ENCODE data around the gene GLRX5.

DNA sequence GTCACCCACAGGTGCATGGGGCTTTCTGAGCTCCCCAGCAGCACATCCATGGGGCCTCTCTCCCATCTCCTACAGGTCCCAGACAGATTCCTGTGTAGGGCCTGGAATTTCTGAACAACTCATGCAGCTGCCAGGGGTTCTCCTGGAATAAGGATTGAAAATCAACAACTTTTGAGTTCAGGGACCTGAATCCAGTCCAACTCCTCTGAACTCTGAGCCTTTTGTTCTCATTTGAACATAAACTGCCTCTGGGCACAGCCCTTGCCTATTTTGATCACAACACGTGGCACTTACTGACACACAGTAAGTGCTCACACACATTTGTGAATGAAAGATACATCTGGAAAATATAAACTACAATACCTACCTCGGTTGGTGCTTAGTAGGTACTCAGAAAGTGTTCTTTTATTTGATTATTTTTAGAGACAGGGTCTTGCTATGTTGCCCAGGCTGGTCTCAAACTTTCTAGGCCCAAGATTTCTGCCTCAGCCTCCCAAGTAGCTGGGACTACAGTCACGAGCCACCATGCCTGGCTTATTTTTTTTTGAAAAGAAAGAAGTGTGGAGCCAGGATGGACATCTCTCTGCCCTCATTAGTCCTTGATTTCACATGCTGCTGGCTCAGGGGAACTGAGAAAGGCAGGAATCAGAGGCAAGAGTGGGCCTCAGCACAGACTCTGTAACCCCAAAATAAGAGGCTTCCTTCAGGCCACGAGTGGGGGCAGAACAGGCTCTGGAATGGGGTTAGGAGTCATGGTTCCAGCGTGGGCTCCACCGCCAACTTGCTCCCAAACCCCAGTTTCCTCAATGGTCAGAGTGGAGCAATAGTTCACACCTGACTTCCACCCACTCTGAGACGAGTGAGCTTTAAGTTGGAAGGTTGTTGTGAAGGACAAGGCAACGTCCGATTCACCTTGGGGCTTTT is 45.4 kb upstream of the GLRX5 start:
- TF ChIP-seq, protein P1, sequence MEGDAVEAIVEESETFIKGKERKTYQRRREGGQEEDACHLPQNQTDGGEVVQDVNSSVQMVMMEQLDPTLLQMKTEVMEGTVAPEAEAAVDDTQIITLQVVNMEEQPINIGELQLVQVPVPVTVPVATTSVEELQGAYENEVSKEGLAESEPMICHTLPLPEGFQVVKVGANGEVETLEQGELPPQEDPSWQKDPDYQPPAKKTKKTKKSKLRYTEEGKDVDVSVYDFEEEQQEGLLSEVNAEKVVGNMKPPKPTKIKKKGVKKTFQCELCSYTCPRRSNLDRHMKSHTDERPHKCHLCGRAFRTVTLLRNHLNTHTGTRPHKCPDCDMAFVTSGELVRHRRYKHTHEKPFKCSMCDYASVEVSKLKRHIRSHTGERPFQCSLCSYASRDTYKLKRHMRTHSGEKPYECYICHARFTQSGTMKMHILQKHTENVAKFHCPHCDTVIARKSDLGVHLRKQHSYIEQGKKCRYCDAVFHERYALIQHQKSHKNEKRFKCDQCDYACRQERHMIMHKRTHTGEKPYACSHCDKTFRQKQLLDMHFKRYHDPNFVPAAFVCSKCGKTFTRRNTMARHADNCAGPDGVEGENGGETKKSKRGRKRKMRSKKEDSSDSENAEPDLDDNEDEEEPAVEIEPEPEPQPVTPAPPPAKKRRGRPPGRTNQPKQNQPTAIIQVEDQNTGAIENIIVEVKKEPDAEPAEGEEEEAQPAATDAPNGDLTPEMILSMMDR (IDR thresholded peaks at IDR 0.05): no peak
- TF ChIP-seq POLR2A (IDR thresholded peaks at IDR 0.05) (no peak), EP300 (IDR thresholded peaks at IDR 0.05) (no peak), POLR2AphosphoS5 (IDR thresholded peaks at IDR 0.05) (no peak)
